NCI-H1694 treated with DMSO at 0.1 percent for 48 hours (cell line): ENCODE results near the gene METTL6.
A peak's percentile ranks its signal among the peaks of the same experiment; 100 is the strongest.
"Not testable (repeated sequence)": the region's sequence is repeated elsewhere in the genome, so short reads cannot be mapped to it uniquely, and the experiment has no call there.

Experiments
- DNase-seq: peaks from one replicate; lab custom pipeline; 2025; lab: John Stamatoyannopoulos, UW

METTL6 gene, protein sequence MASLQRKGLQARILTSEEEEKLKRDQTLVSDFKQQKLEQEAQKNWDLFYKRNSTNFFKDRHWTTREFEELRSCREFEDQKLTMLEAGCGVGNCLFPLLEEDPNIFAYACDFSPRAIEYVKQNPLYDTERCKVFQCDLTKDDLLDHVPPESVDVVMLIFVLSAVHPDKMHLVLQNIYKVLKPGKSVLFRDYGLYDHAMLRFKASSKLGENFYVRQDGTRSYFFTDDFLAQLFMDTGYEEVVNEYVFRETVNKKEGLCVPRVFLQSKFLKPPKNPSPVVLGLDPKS

DNA sequence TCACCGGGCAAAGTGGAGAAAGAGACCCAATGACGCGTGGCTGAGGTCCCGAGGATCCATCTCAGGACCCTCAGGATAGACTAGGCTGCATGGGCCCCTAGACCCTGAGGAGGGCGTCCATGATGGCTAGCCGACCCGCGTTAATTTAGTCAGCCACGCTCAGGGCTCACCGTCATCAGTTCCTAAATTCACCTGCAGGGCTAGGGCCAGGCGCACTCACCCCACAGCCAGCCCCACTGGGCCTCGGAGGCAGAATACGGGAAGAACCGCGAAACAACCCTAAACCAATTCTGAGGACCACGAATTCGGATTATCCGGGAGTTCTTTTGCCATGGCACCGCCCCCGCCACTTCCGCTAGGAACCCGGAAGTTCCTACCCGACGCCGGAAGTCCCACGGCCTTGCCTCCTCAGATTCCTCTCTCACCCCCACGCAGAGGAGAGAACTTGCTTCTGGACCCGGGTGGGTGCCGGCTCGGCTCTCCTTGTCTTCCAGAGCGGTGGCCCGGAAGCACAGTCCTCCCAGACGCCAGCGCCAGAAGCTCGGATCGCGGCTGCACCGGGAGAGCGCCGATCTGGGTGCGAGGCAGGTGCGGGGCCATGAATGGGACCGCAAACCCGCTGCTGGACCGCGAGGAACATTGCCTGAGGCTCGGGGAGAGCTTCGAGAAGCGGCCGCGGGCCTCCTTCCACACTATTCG is at the start of gene METTL6, which contains the start of gene EAF1:
METTL6 (minus strand) TSS at position 363 of the 699 bp plus-strand sequence. CDS start 1,033 bp downstream, outside the sequence.
EAF1 (plus strand) TSS at position 417 of the 699 bp plus-strand sequence; CDS start at position 599, 182 bp downstream.
- peak; percentile 13 for DNase-seq

DNA sequence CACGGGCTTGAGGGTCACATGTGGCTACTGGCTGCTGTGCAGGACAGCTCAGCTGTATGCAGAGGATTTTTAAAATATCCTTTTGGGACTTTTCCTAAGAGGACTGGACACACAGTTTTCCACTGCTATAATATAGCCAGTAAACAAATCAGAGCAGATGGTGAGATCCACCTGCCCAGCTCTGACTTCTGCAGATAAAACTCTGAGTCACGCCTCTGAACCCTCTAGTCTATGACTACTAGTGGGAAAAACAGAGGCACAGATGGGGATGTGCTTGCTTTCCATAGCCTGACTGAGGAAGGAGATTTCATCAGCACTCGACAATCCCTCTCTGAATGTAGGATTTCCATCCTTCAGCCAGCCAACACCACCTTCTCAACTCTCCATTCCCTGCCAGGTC is 49.0 kb upstream of the METTL6 start:
- peak; percentile 35 for DNase-seq

GRCh38 chr3:15475161-15475560 is 47.8 kb upstream of the METTL6 start:
- DNase-seq = no peak

GRCh38 chr3:15471861-15472260 is 44.5 kb upstream of the METTL6 start:
- DNase-seq = no peak

DNA sequence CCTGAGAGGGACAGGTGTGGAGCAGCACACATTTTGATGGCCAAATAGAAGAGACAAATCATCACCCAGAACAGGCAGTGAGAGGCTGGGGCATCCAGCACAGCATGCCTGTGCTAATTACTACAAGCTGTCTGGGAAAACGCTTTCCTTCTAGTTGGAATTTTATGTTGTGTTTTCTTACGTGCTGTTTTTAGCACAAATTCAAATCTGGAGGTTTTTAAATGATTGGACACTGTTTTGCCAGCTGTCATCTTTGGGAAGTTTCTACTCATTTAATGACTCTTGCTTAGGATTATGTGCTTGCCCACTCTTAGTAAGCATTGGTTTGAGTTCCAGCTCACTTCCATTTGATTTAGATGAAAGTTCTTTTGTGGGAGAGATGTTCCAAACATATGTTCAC is 43.5 kb upstream of the METTL6 start:
- DNase-seq = no peak

DNA sequence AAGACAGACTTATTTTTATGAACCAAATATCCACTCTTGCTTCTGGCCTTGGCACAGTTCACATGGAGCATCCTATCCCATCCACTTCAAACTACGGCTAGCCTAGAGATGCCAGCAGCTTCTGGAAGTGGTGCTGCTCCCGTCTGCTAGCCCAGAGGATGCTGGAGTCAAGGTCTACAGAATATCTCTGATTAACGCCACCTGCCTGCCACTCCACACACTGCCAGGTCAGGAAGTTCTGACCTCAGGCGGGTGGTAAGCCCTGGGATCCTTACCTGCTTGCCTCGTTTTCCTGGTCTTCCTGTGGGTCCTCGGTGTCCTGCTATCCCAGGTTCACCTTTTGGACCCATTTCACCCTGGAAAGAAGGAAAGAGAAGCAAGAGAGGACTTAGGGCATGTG is 42.9 kb upstream of the METTL6 start:
- DNase-seq = no peak

- DNase-seq = peak; percentile 21
Observed at GRCh38 chr3:15467227-15468181, 40.2 kb upstream of the METTL6 start.

DNA sequence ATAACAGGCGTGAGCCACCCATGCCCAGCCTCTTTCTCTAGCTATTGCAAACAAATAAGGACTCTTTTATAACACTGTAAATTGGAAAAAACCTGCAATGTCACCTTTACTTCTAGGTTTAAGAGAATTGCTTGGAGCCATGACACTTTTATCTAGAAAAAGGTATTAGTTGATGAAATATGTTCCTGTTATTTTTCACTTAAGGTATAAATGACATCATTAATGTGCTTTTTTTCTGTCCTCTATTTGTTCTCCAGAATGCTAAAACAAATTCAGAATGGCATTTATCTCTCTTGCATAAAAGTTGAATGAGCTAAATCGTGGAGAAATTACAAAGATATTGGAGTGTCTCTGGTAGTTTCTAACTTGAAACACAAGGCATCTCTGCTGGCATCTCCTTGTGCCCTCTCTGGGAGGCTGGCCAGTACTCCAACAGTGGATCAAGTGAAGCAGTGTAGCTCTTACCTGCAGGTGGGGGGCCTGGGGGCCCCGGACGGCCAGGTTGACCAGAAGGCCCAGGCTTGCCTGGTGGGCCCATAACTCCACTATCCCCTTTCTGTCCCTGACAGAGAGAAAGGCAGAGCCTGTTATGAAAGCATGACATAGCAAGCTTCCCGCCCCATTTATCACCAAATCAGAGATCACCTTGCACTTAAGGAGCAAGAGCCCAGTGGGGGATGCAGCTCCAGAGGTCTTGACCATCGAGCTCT is 38.7 kb upstream of the METTL6 start:
- DNase-seq = no peak

- DNase-seq = no peak
Observed at GRCh38 chr3:15462451-15462850, 35.1 kb upstream of the METTL6 start.

DNA sequence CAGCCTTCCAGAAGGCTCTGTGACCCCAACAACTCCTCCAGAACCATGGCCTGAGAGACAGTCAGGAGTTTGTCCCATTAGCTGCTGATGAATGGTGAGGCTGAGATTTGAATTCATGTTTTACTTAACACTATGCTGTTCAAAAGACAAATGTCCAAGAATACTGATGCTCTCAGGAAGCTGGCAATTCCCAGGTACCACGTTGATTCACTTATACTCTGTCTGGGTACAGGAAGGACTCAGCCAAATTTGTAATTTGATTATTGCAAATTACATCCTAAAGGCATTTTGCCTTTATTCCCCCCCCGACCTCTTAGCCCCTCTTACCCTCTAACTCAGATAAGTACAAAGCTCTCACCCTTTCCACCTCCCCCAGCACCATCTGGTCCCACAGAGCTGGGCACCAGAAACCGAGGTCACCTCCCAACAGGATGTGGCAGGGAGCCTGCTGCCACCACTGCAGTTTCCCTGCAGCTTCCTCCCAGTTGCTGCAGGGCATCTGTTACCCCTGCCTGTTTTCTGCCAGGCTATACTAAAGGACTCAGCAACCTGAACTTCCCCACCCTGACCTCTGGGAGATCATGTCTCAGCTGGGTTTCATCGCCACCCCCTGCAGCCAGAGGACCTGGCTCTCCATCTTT is 33.7 kb upstream of the METTL6 start:
- DNase-seq = peak; percentile 69

- no peak for DNase-seq
Observed at GRCh38 chr3:15458212-15458780, 31.0 kb upstream of the METTL6 start.

DNA sequence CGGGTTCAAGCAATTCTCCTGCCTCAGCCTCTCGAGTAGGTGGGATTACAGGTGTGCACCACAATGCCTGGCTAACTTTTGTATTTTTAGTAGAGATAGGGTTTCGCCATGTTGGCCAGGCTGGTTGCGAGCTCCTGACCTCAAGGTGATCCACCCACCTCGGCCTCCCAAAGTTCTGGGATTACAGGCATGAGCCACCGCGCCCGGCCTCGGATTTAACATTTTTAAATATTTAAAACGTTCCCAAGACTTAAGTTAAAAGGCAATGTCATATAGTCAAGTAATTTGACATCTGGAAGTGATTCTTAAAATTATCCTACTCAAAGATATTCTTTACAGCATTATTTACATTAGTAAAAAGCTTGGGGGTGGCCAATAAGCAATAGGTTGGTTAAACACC is 29.6 kb upstream of the METTL6 start:
- not testable (repeated sequence) for DNase-seq

GRCh38 chr3:15456321-15456720 is 29.0 kb upstream of the METTL6 start:
- DNase-seq = no peak

GRCh38 chr3:15455756-15456155 is 28.4 kb upstream of the METTL6 start:
- no peak for DNase-seq

- DNase-seq = no peak
Observed at GRCh38 chr3:15454965-15455364, 27.6 kb upstream of the METTL6 start.

- no peak for DNase-seq
Observed at GRCh38 chr3:15453991-15454625, 26.8 kb upstream of the METTL6 start.

DNA sequence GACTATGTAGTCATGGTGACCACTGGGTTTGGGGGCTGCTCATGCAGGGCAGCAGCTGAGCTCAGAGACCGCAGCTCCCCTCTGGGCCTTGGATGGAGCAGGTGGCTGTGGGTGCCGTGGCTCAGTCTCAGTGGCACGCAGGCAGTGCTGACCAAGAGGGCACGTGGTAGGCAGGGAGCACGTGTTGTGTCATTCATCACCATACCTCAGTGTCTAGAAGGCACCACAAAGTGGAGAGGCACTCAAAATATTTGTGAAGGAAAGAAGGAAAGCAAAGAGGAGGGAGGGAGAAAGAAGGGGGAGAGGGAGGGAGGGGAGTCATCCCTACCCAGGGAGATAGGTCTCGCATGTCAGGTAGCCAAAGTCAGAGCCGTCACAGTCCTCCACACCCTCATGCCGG is 26.2 kb upstream of the METTL6 start:
- no peak for DNase-seq

DNA sequence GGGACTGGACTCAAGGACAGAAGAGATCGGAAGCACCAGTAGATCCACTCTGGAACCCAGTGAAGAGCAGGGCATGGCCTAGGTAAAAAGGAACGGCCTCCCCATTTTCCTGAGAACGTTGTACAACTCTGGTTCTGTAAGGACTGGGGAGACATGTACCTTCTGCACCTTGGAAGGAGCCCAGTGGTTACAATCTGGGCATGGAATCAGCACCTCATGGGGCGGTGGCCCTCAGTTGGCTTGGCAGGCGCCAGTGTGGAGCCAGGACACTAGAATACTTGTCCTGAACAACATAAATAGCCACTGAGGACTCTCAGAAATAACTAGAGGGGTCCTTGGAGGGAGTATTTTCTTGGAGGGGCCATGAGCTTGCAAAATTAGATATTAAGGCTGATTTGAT is 25.6 kb upstream of the METTL6 start:
- no peak for DNase-seq

DNA sequence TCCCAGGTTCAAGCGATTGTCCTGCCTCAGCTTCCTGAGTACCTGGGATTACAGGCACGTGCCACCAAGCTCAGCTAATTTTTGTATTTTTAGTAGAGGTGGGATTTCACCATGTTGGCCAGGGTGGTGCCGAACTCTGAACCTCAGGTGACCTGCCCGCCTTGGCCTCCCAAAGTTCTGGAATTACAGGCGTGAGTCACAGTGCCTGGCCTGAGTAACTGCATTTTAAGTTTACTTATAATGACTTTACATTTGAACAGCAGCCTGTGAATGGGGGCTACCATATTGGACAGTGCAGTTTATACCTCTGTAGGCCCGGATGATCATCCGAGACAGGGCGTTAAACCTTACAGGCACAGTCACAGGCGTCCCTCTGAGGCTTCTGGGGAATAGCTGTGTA is 24.8 kb upstream of the METTL6 start:
- no peak for DNase-seq
